Body of pancreas (tissue), 4 donors: ENCODE measurements around the gene AOAH.

Experiments used
- CTCF ChIP-seq, 7 experiments: fragments of 450-650 bp in 4 of 7; fragments of 200-600 bp in 3 of 7; sonication (generic) in 3 of 7; IDR thresholded peaks; one replicate each; pipeline ENCODE4 v1.5.1; 2016 to 2019; ENCODE audit warnings: antibody characterized with exemption in 7 of 7
- POLR2A ChIP-seq, 3 donors: fragments of 450-650 bp; IDR thresholded peaks; one replicate each; pipeline ENCODE4 v1.6.1; 2016; ENCODE audit warnings: antibody characterized with exemption in 3 of 3, mild to moderate bottlenecking in 2 of 3

DNA sequence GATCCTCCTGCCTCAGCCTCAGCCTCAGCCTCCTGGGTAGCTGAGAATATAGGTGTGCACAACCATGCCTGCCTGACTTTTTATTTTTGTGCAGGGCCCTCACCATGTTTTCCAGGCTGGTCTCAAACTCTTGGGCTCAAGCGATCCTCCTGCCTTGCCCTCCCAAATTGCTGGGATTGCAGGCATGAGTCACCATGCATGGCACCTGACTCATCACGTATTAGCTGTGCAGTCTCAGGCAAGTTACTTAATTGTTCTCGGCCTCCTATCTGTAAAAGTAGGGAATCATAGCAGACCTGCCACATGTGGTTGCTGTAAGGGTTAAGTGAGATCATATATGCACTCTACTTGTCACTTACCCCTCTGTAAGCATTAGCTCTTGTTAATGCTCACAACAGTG is 217.5 kb downstream of the AOAH start:
- TF ChIP-seq CTCF (IDR thresholded peaks at IDR 0.05) (no peak), POLR2A (IDR thresholded peaks at IDR 0.05) (no peak)
